Gastrocnemius medialis (tissue), 4 donors: Measurements from ENCODE around the gene LRIG2. TPM values are rescaled to one million over a fixed set of nuclear protein-coding genes. Genes with fewer than 3 reads are reported as not detected.
A peak's percentile ranks its signal among the peaks of the same experiment; 100 is the strongest.

ENCODE experiments used
- ATAC-seq, 2 donors: fragments of 150-250 bp; one replicate each; pipeline ENCODE4 v1.9.1; 2016
- DNase-seq, 2 donors: peaks; one replicate each; pipeline ENCODE4 v3.0.0-alpha.2; 2019
- H3K27ac ChIP-seq, 4 donors: fragments of 200-600 bp; sonication (generic); 1 replicate in 1 of 4; 2 replicates in 3 of 4; pipeline ENCODE4 v1.5.1; 2016 to 2018; ENCODE audit warnings: mild to moderate bottlenecking in 2 of 4, moderate library complexity in 1 of 4
- H3K27me3 ChIP-seq, 3 donors: fragments of 200-600 bp; sonication (generic) in 2 of 3; 1 replicate in 1 of 3; 2 replicates in 2 of 3; pipeline versions ENCODE4 v1.5.1 to v1.6.0; 2016 to 2019; ENCODE audit warnings: mild to moderate bottlenecking in 1 of 3, moderate library complexity in 1 of 3
- H3K36me3 ChIP-seq, 2 donors: fragments of 200-600 bp; sonication (generic) in 1 of 2; one replicate each; pipeline ENCODE4 v1.5.1; 2017 to 2018
- H3K4me1 ChIP-seq, 2 donors: fragments of 200-600 bp; sonication (generic) in 1 of 2; one replicate each; pipeline ENCODE4 v1.5.1; 2016 to 2017; ENCODE audit warnings: mild to moderate bottlenecking in 2 of 2
- H3K4me3 ChIP-seq, 4 donors: fragments of 200-600 bp; sonication (generic) in 3 of 4; 1 replicate in 1 of 4; 2 replicates in 3 of 4; pipeline ENCODE4 v1.5.1; 2016 to 2019; ENCODE audit warnings: mild to moderate bottlenecking in 2 of 4
- H3K9me3 ChIP-seq, 3 donors: fragments of 200-600 bp; sonication (generic) in 2 of 3; 1 replicate in 1 of 3; 2 replicates in 2 of 3; pipeline ENCODE4 v1.5.1; 2016 to 2019
- POLR2A ChIP-seq, 2 donors: fragments of 450-650 bp; IDR thresholded peaks; one replicate each; pipeline ENCODE4 v1.6.1; 2017; ENCODE audit warnings: antibody characterized with exemption in 2 of 2, mild to moderate bottlenecking in 2 of 2, moderate library complexity in 2 of 2
- in situ Hi-C, 4 donors: fragments of 200-750 bp; cut with MboI; loops; one replicate each; pipeline versions ENCODE4 v1.15.0 to v1.8.0; 2017; ENCODE audit warnings: low sequenced_read_pairs in 4 of 4
- intact Hi-C: fragments of 100-400 bp; cut with DNase I; formaldehyde crosslinking; loops from one replicate; pipeline ENCODE4 v1.15.1; 2023; ENCODE audit warnings: low total_unique reads
- total RNA-seq, 4 donors: library from RNA; depleted of rRNA; stranded (reverse); fragments of >200 nt; gene quantifications; one replicate each; pipeline versions ENCODE4 v1.1.0 to v1.2.3, GENCODE V29; 2016
- TF ChIP-seq, protein P1 (sequence below), 5 experiments: fragments of 450-650 bp in 3 of 5; fragments of 200-600 bp in 2 of 5; sonication (generic) in 2 of 5; IDR thresholded peaks in 4 of 5; conservative IDR thresholded peaks in 1 of 5; 1 replicate in 4 of 5; 2 replicates in 1 of 5; pipeline ENCODE4 v1.5.1; 2016 to 2019; ENCODE audit warnings: antibody characterized with exemption in 5 of 5, mild to moderate bottlenecking in 3 of 5, moderate library complexity in 3 of 5

Gene LRIG2
- total RNA-seq, 4 donors from 2014 or later, result 4.8 to 9.0 (median 8.9) TPM

DNA sequence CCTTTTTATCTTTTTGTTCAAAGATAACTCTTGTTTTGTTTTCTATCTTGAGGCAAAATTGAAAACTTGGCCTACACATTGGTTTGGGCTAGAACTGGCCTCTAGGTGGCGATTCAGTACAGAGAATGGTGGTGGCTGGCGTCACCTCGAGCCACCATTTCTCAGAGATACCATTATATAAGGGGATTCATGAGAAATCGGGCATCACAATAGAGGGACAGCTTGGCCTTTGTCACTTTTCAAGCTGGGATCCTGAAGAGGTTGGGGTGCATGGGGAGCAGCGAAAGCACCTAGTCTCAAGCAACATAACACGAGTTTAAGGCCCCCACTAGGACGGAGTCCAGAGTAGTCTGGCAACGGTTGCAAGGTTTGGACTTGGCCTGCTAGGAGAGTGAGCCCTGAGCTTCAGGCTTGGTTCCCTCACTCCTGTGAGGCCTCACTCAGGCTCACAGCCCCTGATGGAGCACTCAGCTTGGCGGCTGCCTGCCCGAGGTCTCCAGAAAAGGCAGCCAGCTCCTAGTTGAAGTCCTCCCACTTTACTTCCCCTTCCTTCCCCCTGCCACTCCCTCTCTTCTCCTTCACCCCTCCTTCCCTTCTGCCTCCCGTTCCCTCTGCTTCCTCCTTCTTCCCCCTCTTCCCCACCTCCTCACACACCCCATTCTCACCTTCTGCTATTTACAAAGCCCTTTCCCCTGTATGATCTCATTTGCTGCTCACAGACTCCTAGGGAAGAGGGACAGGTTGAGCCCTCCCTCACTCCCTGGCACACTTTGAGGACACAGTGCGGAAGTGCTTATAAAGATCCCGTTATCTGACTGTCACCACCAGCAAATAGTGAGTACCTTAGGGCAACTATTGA is 67.8 kb downstream of the LRIG2 start:
- no peaks in the 10 kb centered on the region for H3K36me3 ChIP-seq
- in situ Hi-C loops (loop anchor here (5.0 to 25.0 kb wide), 5 partner anchors 321 to 546 kb away; no protein-coding TSS in a partner anchor), intact Hi-C loops (loop anchor here (1.0 kb wide), 1 partner anchor 537 kb away; no protein-coding TSS in a partner anchor)
- no peaks in the 10 kb centered on the region for H3K27me3 ChIP-seq
- TF ChIP-seq, protein P1, sequence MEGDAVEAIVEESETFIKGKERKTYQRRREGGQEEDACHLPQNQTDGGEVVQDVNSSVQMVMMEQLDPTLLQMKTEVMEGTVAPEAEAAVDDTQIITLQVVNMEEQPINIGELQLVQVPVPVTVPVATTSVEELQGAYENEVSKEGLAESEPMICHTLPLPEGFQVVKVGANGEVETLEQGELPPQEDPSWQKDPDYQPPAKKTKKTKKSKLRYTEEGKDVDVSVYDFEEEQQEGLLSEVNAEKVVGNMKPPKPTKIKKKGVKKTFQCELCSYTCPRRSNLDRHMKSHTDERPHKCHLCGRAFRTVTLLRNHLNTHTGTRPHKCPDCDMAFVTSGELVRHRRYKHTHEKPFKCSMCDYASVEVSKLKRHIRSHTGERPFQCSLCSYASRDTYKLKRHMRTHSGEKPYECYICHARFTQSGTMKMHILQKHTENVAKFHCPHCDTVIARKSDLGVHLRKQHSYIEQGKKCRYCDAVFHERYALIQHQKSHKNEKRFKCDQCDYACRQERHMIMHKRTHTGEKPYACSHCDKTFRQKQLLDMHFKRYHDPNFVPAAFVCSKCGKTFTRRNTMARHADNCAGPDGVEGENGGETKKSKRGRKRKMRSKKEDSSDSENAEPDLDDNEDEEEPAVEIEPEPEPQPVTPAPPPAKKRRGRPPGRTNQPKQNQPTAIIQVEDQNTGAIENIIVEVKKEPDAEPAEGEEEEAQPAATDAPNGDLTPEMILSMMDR (IDR thresholded peaks at IDR 0.05 in 4 of 5, conservative IDR thresholded peaks at IDR 0.05 in 1 of 5), result peak; percentile 58 to 79 (median 71)
- no peak for TF ChIP-seq POLR2A (IDR thresholded peaks at IDR 0.05)
- DNase-seq, result peak; percentile 14 to 36
- peak; percentile 56 to 79 for ATAC-seq
- H3K4me1 ChIP-seq, result peaks cover 13 to 16% of the 10 kb centered on the region in 2 donors
- no peak overlapping the region for H3K27ac ChIP-seq
- no peaks in the 10 kb centered on the region for H3K9me3 ChIP-seq
- peak overlapping the region in 1 of 4 donors; percentile 23 for H3K4me3 ChIP-seq

DNA sequence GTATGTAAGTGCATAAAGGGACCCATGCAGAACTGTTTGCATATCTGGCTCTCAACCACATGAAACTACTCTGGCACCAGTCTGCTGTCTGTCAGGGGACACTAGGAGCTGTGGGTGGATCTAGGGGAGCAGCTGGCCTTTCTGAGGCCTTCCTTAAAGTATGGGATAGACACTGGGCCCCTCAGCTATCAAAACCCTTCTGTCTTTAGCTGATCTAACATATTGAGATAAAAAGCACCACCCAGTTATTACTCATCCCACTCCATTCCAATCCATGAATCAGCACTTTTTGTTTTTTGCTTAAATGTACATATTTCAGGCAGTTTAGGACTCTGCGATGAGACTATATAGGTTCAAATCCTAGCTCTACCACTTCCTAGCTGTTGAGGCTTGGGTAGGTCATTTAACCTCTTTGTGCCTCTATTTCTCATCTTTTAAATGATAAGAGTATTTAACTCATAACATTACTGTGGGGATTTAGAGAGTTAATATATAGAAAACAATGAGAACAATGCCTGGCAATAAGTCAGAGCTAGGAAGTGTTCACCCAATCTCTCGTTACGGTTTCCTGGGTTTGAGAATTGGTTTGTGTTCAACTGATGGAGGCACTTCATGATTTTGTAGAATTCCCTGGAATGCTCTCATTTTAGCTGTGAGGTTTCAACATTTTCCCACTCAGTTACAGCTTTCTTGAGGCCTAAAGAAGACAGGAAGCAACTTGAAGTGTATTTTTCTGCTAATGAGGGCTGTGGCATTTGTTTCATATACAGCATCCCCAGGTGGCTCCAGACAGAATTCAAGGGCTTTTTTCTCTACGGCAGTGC is 68.9 kb downstream of the LRIG2 start:
- in situ Hi-C loops, result loop anchor here (5.0 to 25.0 kb wide), 5 partner anchors 320 to 545 kb away; no protein-coding TSS in a partner anchor
- DNase-seq (no peak), ATAC-seq (no peak)
- intact Hi-C loops, result no loop called here
- Histone ChIP-seq H3K4me3 (no peak overlapping the region), H3K9me3 (no peaks in the 10 kb centered on the region), H3K4me1 (peaks cover 13 to 16% of the 10 kb centered on the region in 2 donors), H3K36me3 (no peaks in the 10 kb centered on the region), H3K27me3 (no peaks in the 10 kb centered on the region), H3K27ac (no peak overlapping the region)
- TF ChIP-seq, protein P1 (IDR thresholded peaks at IDR 0.05 in 4 of 5, conservative IDR thresholded peaks at IDR 0.05 in 1 of 5), result no peak
- no peak for TF ChIP-seq POLR2A (IDR thresholded peaks at IDR 0.05)

DNA sequence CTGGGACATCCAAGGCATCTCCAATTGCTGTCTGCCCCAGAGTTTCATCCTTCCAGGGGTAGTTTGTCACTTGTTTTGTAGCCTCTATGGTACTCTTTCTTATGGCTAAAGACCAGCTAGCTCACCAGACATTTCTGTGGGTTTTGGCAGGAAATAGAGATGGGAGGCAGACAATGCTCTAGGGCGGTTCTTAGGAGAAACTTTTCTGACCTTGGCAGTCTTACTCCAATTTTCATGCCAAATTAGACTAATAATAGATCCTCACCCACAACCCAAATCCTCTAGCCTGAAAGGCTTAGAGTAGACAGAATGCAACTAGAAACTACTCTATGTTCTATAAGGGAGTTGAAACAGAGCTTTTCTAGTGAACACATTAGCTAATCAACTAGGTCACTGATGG is 69.8 kb downstream of the LRIG2 start:
- Histone ChIP-seq H3K9me3 (no peaks in the 10 kb centered on the region), H3K27ac (no peak overlapping the region), H3K4me3 (no peak overlapping the region), H3K4me1 (peaks cover 13 to 16% of the 10 kb centered on the region in 2 donors), H3K27me3 (no peaks in the 10 kb centered on the region), H3K36me3 (no peaks in the 10 kb centered on the region)
- intact Hi-C loops, result no loop called here
- TF ChIP-seq POLR2A (IDR thresholded peaks at IDR 0.05), result no peak
- TF ChIP-seq, protein P1 (IDR thresholded peaks at IDR 0.05 in 4 of 5, conservative IDR thresholded peaks at IDR 0.05 in 1 of 5), result no peak
- in situ Hi-C loops, result loop anchor here (5.0 to 25.0 kb wide), 5 partner anchors 320 to 545 kb away; no protein-coding TSS in a partner anchor
- no peak for DNase-seq
- ATAC-seq, result no peak

DNA sequence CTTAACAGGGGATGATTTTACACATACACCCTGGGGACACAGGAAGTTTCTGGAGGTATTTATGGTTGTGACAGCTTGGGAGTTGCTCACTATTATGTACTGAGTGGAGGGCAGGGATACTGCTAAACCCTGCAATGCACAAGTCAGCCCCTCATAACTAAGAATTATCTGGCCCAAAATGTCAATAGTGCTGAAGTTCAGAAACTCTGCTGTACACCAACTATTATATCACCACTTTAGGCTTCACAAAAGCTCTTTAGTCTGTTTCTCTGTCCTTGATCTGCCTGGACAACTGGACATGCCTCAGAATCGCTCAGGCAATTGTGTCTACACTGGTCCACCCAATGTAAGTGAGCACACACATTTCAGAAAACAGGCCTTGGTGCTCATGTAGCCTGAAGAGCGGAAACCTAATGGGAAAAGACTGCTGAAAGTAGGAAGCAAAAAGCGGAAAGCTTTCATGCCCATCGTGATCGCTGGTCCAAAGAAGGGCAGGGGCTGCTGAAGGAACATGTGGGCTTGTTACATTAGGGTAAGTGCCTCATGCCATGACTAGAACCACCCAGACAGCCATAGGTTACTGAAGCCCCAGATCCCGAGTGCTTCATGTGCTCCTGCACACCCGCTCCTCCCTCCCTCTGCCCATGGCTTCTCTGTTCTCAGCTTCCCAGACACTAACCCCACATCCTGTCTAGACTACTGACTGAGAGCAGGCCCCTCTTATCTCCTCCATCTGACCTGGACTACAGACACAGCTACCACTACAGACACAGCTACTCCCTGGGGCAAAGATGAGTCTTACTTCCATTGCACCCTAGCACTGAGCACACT is 73.5 kb downstream of the LRIG2 start:
- H3K9me3 ChIP-seq, result no peaks in the 10 kb centered on the region
- intact Hi-C loops (no loop called here), in situ Hi-C loops (loop anchor here in 3 of 4 donors (10.0 to 25.0 kb wide), 4 partner anchors 316 to 538 kb away; no protein-coding TSS in a partner anchor)
- H3K27ac ChIP-seq, result no peak overlapping the region
- no peak overlapping the region for H3K4me3 ChIP-seq
- no peaks in the 10 kb centered on the region for H3K36me3 ChIP-seq
- TF ChIP-seq, protein P1 (IDR thresholded peaks at IDR 0.05 in 4 of 5, conservative IDR thresholded peaks at IDR 0.05 in 1 of 5), result no peak
- H3K4me1 ChIP-seq, result peaks cover 9 to 13% of the 10 kb centered on the region in 2 donors
- DNase-seq (no peak), ATAC-seq (no peak)
- no peaks in the 10 kb centered on the region for H3K27me3 ChIP-seq
